HEK293T (cell line): Measurements from ENCODE around the gene FRMD8.

Experiments used
- ARNT ChIP-seq: fragments of 450-650 bp; IDR thresholded peaks from 2 replicates; pipeline ENCODE4 v1.6.1; 2017; ENCODE audit warnings: mild to moderate bottlenecking
- FOXM1 ChIP-seq: fragments of 450-650 bp; IDR thresholded peaks from 2 replicates; pipeline ENCODE4 v1.6.1; 2017; ENCODE audit warnings: mild to moderate bottlenecking, borderline replicate concordance
- SUZ12 ChIP-seq: fragments of 450-650 bp; IDR thresholded peaks from 2 replicates; pipeline ENCODE4 v1.6.1; 2016; ENCODE audit warnings: mild to moderate bottlenecking
- ZNF384 ChIP-seq: fragments of 450-650 bp; IDR thresholded peaks from 2 replicates; pipeline ENCODE4 v1.6.1; 2016

GRCh38 chr11:65402790-65403189 is 16.4 kb downstream of the FRMD8 start:
- no peak for TF ChIP-seq ARNT
- no peak for TF ChIP-seq ZNF384
- TF ChIP-seq SUZ12: no peak
- TF ChIP-seq FOXM1: no peak
